Thoracic aorta (tissue), 2 donors: Measurements from ENCODE around the gene CELF1. TPM values are rescaled to one million over a fixed set of nuclear protein-coding genes. Genes with fewer than 3 reads are reported as not detected.

Experiments used
- ATAC-seq: fragments of 150-250 bp; one replicate; pipeline ENCODE4 v1.8.0; 2017; ENCODE audit warnings: low read depth; ENCODE audit not compliant: insufficient number of reproducible peaks, low FRiP score
- DNase-seq: peaks from one replicate; pipeline ENCODE4 v3.0.0-alpha.2; 2020; ENCODE audit warnings: low spot score
- H3K27ac ChIP-seq, 2 donors: fragments of 200-600 bp; sonication (generic); 1 replicate in 1 of 2; 2 replicates in 1 of 2; pipeline ENCODE4 v1.5.1; 2016; ENCODE audit warnings: mild to moderate bottlenecking in 2 of 2, moderate library complexity in 2 of 2
- H3K27me3 ChIP-seq: fragments of 200-600 bp; sonication (generic); replicated peaks from 2 replicates; pipeline ENCODE4 v1.6.0; 2016; ENCODE audit warnings: mild to moderate bottlenecking; ENCODE audit not compliant: insufficient read depth
- H3K36me3 ChIP-seq: fragments of 200-600 bp; sonication (generic); one replicate; pipeline ENCODE4 v1.5.1; 2016
- H3K4me1 ChIP-seq, 2 donors: fragments of 200-600 bp; sonication (generic); 1 replicate in 1 of 2; 2 replicates in 1 of 2; pipeline versions ENCODE4 v1.5.1 to v1.6.0; 2016; ENCODE audit warnings: low read depth in 2 of 2, mild to moderate bottlenecking in 1 of 2; ENCODE audit not compliant: control insufficient read depth in 1 of 2
- H3K4me3 ChIP-seq: fragments of 200-600 bp; sonication (generic); 2 replicates; pipeline ENCODE4 v1.5.1; 2016; ENCODE audit warnings: mild to moderate bottlenecking
- H3K9me3 ChIP-seq: fragments of 200-600 bp; sonication (generic); 2 replicates; pipeline ENCODE4 v1.5.1; 2016
- total RNA-seq, 2 donors: library from RNA; depleted of rRNA; stranded (reverse); fragments of >200 nt; gene quantifications; one replicate each; pipeline versions ENCODE4 v1.1.0 to v1.2.3, GENCODE V29; 2016
- TF ChIP-seq, protein P1 (sequence below): fragments of 200-600 bp; sonication (generic); IDR thresholded peaks from one replicate; pipeline ENCODE4 v1.5.1; 2019; ENCODE audit warnings: antibody characterized with exemption

Gene CELF1
- total RNA-seq, 2 donors from 2014 or later = 112 to 114 TPM

DNA sequence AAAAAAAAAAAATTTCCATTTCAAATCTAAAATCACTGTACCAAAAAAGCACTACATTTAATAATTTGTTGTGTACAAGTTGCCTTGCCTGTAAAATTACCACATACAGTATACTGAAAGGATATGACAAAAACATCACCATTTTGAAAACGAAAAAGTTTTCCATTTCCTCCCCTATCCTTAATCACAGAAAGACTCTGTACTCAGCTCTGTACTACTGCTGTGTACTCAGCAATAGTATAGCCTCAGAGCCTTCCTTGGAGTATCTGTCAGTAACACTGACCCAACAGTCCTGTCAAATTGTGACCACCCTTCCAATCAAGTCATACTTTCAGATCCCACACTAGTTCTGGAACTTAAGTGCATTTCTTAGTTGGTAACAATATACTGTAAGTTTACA lies 48.0 kb downstream of the CELF1 start:
- Histone ChIP-seq H3K4me3 (no peak overlapping the region), H3K27me3 (no peaks in the 10 kb centered on the region), H3K27ac (no peak overlapping the region), H3K4me1 (peaks cover 33 to 61% of the 10 kb centered on the region in 2 donors), H3K36me3 (no peaks in the 10 kb centered on the region), H3K9me3 (no peaks in the 10 kb centered on the region)
- TF ChIP-seq, protein P1, sequence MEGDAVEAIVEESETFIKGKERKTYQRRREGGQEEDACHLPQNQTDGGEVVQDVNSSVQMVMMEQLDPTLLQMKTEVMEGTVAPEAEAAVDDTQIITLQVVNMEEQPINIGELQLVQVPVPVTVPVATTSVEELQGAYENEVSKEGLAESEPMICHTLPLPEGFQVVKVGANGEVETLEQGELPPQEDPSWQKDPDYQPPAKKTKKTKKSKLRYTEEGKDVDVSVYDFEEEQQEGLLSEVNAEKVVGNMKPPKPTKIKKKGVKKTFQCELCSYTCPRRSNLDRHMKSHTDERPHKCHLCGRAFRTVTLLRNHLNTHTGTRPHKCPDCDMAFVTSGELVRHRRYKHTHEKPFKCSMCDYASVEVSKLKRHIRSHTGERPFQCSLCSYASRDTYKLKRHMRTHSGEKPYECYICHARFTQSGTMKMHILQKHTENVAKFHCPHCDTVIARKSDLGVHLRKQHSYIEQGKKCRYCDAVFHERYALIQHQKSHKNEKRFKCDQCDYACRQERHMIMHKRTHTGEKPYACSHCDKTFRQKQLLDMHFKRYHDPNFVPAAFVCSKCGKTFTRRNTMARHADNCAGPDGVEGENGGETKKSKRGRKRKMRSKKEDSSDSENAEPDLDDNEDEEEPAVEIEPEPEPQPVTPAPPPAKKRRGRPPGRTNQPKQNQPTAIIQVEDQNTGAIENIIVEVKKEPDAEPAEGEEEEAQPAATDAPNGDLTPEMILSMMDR = no peak
- DNase-seq (no peak), ATAC-seq (no peak)

GRCh38 chr11:47503227-47503626 lies 49.7 kb downstream of the CELF1 start:
- Histone ChIP-seq H3K27me3 (no peaks in the 10 kb centered on the region), H3K9me3 (no peaks in the 10 kb centered on the region), H3K27ac (no peak overlapping the region), H3K4me3 (no peak overlapping the region), H3K36me3 (no peaks in the 10 kb centered on the region), H3K4me1 (peaks cover 36 to 61% of the 10 kb centered on the region in 2 donors)
- no peak for ATAC-seq
- no peak for DNase-seq
- TF ChIP-seq, protein P1 = no peak

DNA sequence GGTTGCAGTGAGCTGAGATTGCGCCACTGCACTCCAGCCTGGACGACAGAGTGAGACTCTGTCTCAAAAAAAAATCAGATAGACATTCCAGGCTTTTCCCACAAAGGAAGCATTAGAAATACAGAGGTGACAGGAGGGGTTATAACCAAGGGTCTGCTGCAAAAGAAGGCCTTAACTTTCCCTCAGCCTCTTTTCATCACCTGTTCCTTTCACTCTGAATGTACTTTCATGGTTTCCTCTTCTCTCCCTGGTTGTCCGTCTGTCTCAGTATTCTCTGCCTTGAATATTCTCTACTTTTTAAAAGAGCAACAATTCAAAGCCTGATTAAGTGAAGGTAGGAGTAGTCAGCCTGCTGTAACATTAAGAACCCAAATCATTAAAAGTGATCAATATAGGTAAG lies 50.2 kb downstream of the CELF1 start:
- ATAC-seq (no peak), DNase-seq (no peak)
- Histone ChIP-seq H3K27ac (no peak overlapping the region), H3K27me3 (no peaks in the 10 kb centered on the region), H3K4me1 (peaks cover 36 to 61% of the 10 kb centered on the region in 2 donors), H3K9me3 (no peaks in the 10 kb centered on the region), H3K4me3 (no peak overlapping the region), H3K36me3 (no peaks in the 10 kb centered on the region)
- TF ChIP-seq, protein P1 = no peak

GRCh38 chr11:47501101-47501500 lies 51.8 kb downstream of the CELF1 start:
- no peaks in the 10 kb centered on the region for H3K36me3 ChIP-seq
- no peaks in the 10 kb centered on the region for H3K27me3 ChIP-seq
- no peak overlapping the region for H3K4me3 ChIP-seq
- no peaks in the 10 kb centered on the region for H3K9me3 ChIP-seq
- H3K4me1 ChIP-seq = peaks cover 34 to 61% of the 10 kb centered on the region in 2 donors
- ATAC-seq = no peak
- H3K27ac ChIP-seq = no peak overlapping the region
- no peak for DNase-seq
- TF ChIP-seq, protein P1 = no peak

DNA sequence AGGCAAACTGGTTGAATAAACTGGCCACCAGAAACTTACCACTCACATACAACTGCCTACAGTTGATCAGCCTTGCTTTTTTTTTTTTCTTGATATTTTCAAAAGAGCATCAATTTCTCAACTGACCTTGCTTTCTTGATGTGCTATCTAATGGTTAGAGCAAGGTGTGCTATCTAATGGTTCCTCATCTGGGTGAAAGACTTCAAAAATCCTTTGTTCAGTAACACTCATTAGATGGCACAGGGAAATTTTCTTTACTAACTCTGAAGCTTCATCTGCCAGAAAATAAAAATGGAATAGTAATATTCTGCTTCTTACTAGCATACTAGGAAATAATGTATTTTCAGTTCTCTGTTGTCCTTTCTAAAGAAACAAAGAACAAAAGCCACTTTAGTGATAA lies 52.8 kb downstream of the CELF1 start:
- H3K4me3 ChIP-seq = no peak overlapping the region
- H3K27ac ChIP-seq = no peak overlapping the region
- TF ChIP-seq, protein P1 = no peak
- ATAC-seq = no peak
- H3K36me3 ChIP-seq = no peaks in the 10 kb centered on the region
- H3K9me3 ChIP-seq = no peaks in the 10 kb centered on the region
- no peak for DNase-seq
- no peaks in the 10 kb centered on the region for H3K27me3 ChIP-seq
- H3K4me1 ChIP-seq = peaks cover 42 to 63% of the 10 kb centered on the region in 2 donors
